ENCODE measurements around the gene GPN1. TPM values are rescaled to one million over a fixed set of nuclear protein-coding genes. Genes with fewer than 3 reads are reported as not detected.

GPN1 gene
- total RNA-seq, 1 donor from 2014 or later, result 63.9 TPM

- Histone ChIP-seq H2AFZ (ENCODE audit: low read depth, low read length) (no peak overlapping the region), H3K4me1 (ENCODE audit: insufficient read depth, low read length) (peaks cover 28% of the 10 kb centered on the region), H3K36me3 (ENCODE audit: insufficient read depth, low read length) (peaks cover 47% of the 10 kb centered on the region), H3K9ac (ENCODE audit: low read length) (no peak overlapping the region), H3K4me3 (ENCODE audit: insufficient read depth, low read depth, low read length) (no peak overlapping the region), H3K27ac (ENCODE audit: low read depth, low read length) (peak overlapping the region; percentile 46), H3K9me3 (ENCODE audit: insufficient read depth, low read depth, low read length) (no peaks in the 10 kb centered on the region), H3K4me2 (ENCODE audit: low read length) (peak overlapping the region; percentile 34), H3K79me2 (ENCODE audit: insufficient read depth, low read length) (peaks cover 8% of the 10 kb centered on the region), H4K20me1 (ENCODE audit: insufficient read depth, low read length) (peaks cover 23% of the 10 kb centered on the region), H3K27me3 (ENCODE audit: insufficient read depth, low read length) (no peaks in the 10 kb centered on the region)
- FAIRE-seq (no peak), DNase-seq (ENCODE audit: low read depth) (peak; percentile 95)
- H3K4me3 Mint-ChIP-seq (ENCODE audit: unreplicated experiment), result no peak overlapping the region
- H3K27me3 Mint-ChIP-seq (ENCODE audit: low read depth, unreplicated experiment), result no peaks in the 10 kb centered on the region
- H3K4me1 Mint-ChIP-seq (ENCODE audit: low read depth, unreplicated experiment), result peaks cover 22% of the 10 kb centered on the region
- H3K27ac Mint-ChIP-seq (ENCODE audit: unreplicated experiment), result peak overlapping the region; percentile 61
- TF ChIP-seq CTCF (IDR thresholded peaks at IDR 0.05; ENCODE audit: insufficient read depth, low read depth, low read length) (peak; percentile 7), EZH2 (IDR thresholded peaks at IDR 0.05; ENCODE audit: insufficient read depth, low read length) (no peak)
- H3K36me3 Mint-ChIP-seq (ENCODE audit: low read depth, unreplicated experiment), result peaks cover 7% of the 10 kb centered on the region
- H3K9me3 Mint-ChIP-seq (ENCODE audit: unreplicated experiment), result no peaks in the 10 kb centered on the region
Measured at GRCh38 chr2:27655155-27655951, 26.5 kb downstream of the GPN1 start.

GRCh38 chr2:27661371-27661770 is 32.5 kb downstream of the GPN1 start:
- no peak overlapping the region for H3K4me2 ChIP-seq (ENCODE audit: low read length)
- peaks cover 28% of the 10 kb centered on the region for H3K36me3 ChIP-seq (ENCODE audit: insufficient read depth, low read length)
- H4K20me1 ChIP-seq (ENCODE audit: insufficient read depth, low read length), result no peaks in the 10 kb centered on the region
- no peak for TF ChIP-seq EZH2 (IDR thresholded peaks at IDR 0.05; ENCODE audit: insufficient read depth, low read length)
- TF ChIP-seq CTCF (IDR thresholded peaks at IDR 0.05; ENCODE audit: insufficient read depth, low read depth, low read length), result no peak
- H3K27me3 Mint-ChIP-seq (ENCODE audit: low read depth, unreplicated experiment), result no peaks in the 10 kb centered on the region
- no peak overlapping the region for H3K27ac Mint-ChIP-seq (ENCODE audit: unreplicated experiment)
- H3K4me1 ChIP-seq (ENCODE audit: insufficient read depth, low read length), result peaks cover 20% of the 10 kb centered on the region
- H3K79me2 ChIP-seq (ENCODE audit: insufficient read depth, low read length), result peaks cover 60% of the 10 kb centered on the region
- H3K4me3 Mint-ChIP-seq (ENCODE audit: unreplicated experiment), result no peak overlapping the region
- H3K4me3 ChIP-seq (ENCODE audit: insufficient read depth, low read depth, low read length), result no peak overlapping the region
- no peak for FAIRE-seq
- H3K27ac ChIP-seq (ENCODE audit: low read depth, low read length), result no peak overlapping the region
- H3K27me3 ChIP-seq (ENCODE audit: insufficient read depth, low read length), result no peaks in the 10 kb centered on the region
- DNase-seq (ENCODE audit: low read depth), result no peak
- H3K4me1 Mint-ChIP-seq (ENCODE audit: low read depth, unreplicated experiment), result peaks cover 20% of the 10 kb centered on the region
- peaks cover 3% of the 10 kb centered on the region for H3K36me3 Mint-ChIP-seq (ENCODE audit: low read depth, unreplicated experiment)
- no peak overlapping the region for H2AFZ ChIP-seq (ENCODE audit: low read depth, low read length)
- H3K9me3 ChIP-seq (ENCODE audit: insufficient read depth, low read depth, low read length), result no peaks in the 10 kb centered on the region
- no peaks in the 10 kb centered on the region for H3K9me3 Mint-ChIP-seq (ENCODE audit: unreplicated experiment)
- H3K9ac ChIP-seq (ENCODE audit: low read length), result no peak overlapping the region
